Measurements from ENCODE around the gene CYP27B1.

DNA sequence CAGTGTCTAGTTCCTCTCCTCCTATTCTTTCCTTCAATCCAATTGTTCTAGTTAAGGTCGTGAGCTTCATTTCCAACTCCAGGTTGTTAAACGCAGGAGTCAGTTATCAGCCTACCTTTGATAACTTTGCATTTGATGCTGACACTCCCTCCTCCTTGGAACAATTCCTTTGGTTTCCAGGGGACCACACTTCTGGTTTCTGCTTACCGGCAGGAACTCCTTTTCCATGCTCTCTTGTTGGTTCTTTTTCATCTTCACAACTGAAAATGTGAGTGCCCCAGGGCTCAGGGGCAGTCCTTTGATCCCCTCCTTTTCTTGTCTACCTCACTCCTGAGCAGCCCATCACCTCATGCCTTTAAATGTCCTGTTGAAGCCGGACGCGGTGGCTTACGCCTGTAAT, 10.5 kb upstream of the CYP27B1 start:
- TF ChIP-seq, protein P1, sequence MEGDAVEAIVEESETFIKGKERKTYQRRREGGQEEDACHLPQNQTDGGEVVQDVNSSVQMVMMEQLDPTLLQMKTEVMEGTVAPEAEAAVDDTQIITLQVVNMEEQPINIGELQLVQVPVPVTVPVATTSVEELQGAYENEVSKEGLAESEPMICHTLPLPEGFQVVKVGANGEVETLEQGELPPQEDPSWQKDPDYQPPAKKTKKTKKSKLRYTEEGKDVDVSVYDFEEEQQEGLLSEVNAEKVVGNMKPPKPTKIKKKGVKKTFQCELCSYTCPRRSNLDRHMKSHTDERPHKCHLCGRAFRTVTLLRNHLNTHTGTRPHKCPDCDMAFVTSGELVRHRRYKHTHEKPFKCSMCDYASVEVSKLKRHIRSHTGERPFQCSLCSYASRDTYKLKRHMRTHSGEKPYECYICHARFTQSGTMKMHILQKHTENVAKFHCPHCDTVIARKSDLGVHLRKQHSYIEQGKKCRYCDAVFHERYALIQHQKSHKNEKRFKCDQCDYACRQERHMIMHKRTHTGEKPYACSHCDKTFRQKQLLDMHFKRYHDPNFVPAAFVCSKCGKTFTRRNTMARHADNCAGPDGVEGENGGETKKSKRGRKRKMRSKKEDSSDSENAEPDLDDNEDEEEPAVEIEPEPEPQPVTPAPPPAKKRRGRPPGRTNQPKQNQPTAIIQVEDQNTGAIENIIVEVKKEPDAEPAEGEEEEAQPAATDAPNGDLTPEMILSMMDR (IDR thresholded peaks at IDR 0.05), result no peak
- no peak for TF ChIP-seq POLR2A (IDR thresholded peaks at IDR 0.05)

All from uterus (tissue), 2 donors.